ENCODE data around the gene MORN3. TPM values are rescaled to one million over a fixed set of nuclear protein-coding genes. Genes with fewer than 3 reads are reported as not detected.
A peak's percentile ranks its signal among the peaks of the same experiment; 100 is the strongest.

Gene MORN3
- total and polyA plus RNA-seq, 9 of the 15 experiments (the other 6 are each of a cell fraction or from before 2014, with no cell fraction given), result 0.09 to 0.27 (median 0.20) TPM

- TF ChIP-seq, protein P1, sequence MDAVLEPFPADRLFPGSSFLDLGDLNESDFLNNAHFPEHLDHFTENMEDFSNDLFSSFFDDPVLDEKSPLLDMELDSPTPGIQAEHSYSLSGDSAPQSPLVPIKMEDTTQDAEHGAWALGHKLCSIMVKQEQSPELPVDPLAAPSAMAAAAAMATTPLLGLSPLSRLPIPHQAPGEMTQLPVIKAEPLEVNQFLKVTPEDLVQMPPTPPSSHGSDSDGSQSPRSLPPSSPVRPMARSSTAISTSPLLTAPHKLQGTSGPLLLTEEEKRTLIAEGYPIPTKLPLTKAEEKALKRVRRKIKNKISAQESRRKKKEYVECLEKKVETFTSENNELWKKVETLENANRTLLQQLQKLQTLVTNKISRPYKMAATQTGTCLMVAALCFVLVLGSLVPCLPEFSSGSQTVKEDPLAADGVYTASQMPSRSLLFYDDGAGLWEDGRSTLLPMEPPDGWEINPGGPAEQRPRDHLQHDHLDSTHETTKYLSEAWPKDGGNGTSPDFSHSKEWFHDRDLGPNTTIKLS (IDR thresholded peaks at IDR 0.05; ENCODE audit: borderline replicate concordance, low read depth), result peak; percentile 61; the same call in 1 of the 2 replicates
- TF ChIP-seq, protein P2, sequence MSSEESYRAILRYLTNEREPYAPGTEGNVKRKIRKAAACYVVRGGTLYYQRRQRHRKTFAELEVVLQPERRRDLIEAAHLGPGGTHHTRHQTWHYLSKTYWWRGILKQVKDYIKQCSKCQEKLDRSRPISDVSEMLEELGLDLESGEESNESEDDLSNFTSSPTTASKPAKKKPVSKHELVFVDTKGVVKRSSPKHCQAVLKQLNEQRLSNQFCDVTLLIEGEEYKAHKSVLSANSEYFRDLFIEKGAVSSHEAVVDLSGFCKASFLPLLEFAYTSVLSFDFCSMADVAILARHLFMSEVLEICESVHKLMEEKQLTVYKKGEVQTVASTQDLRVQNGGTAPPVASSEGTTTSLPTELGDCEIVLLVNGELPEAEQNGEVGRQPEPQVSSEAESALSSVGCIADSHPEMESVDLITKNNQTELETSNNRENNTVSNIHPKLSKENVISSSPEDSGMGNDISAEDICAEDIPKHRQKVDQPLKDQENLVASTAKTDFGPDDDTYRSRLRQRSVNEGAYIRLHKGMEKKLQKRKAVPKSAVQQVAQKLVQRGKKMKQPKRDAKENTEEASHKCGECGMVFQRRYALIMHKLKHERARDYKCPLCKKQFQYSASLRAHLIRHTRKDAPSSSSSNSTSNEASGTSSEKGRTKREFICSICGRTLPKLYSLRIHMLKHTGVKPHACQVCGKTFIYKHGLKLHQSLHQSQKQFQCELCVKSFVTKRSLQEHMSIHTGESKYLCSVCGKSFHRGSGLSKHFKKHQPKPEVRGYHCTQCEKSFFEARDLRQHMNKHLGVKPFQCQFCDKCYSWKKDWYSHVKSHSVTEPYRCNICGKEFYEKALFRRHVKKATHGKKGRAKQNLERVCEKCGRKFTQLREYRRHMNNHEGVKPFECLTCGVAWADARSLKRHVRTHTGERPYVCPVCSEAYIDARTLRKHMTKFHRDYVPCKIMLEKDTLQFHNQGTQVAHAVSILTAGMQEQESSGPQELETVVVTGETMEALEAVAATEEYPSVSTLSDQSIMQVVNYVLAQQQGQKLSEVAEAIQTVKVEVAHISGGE (CRISPR knock-in tag; IDR thresholded peaks at IDR 0.05), result peak in 1 of 3 experiments; percentile 86; a peak in 2 of 6 replicates
- no peak for TF ChIP-seq SETDB1 (IDR thresholded peaks at IDR 0.05; ENCODE audit: low read length)
- TF ChIP-seq ZNF77 (CRISPR knock-in tag; IDR thresholded peaks at IDR 0.05), result no peak
- TF ChIP-seq, protein P3, sequence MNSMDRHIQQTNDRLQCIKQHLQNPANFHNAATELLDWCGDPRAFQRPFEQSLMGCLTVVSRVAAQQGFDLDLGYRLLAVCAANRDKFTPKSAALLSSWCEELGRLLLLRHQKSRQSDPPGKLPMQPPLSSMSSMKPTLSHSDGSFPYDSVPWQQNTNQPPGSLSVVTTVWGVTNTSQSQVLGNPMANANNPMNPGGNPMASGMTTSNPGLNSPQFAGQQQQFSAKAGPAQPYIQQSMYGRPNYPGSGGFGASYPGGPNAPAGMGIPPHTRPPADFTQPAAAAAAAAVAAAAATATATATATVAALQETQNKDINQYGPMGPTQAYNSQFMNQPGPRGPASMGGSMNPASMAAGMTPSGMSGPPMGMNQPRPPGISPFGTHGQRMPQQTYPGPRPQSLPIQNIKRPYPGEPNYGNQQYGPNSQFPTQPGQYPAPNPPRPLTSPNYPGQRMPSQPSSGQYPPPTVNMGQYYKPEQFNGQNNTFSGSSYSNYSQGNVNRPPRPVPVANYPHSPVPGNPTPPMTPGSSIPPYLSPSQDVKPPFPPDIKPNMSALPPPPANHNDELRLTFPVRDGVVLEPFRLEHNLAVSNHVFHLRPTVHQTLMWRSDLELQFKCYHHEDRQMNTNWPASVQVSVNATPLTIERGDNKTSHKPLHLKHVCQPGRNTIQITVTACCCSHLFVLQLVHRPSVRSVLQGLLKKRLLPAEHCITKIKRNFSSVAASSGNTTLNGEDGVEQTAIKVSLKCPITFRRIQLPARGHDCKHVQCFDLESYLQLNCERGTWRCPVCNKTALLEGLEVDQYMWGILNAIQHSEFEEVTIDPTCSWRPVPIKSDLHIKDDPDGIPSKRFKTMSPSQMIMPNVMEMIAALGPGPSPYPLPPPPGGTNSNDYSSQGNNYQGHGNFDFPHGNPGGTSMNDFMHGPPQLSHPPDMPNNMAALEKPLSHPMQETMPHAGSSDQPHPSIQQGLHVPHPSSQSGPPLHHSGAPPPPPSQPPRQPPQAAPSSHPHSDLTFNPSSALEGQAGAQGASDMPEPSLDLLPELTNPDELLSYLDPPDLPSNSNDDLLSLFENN (IDR thresholded peaks at IDR 0.05; ENCODE audit: low read depth in 2 of 2, low read length in 2 of 2), result no peak
- TF ChIP-seq, protein P4, sequence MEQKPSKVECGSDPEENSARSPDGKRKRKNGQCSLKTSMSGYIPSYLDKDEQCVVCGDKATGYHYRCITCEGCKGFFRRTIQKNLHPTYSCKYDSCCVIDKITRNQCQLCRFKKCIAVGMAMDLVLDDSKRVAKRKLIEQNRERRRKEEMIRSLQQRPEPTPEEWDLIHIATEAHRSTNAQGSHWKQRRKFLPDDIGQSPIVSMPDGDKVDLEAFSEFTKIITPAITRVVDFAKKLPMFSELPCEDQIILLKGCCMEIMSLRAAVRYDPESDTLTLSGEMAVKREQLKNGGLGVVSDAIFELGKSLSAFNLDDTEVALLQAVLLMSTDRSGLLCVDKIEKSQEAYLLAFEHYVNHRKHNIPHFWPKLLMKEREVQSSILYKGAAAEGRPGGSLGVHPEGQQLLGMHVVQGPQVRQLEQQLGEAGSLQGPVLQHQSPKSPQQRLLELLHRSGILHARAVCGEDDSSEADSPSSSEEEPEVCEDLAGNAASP (IDR thresholded peaks at IDR 0.05), result no peak
- no peak for TF ChIP-seq ELK1 (CRISPR knock-in tag; IDR thresholded peaks at IDR 0.05)
- no peak for TF ChIP-seq NCOA2 (IDR thresholded peaks at IDR 0.05; ENCODE audit: partially characterized antibody in 2 of 2)
- peak; percentile 38; the same call in 1 of the 2 replicates for TF ChIP-seq MITF (IDR thresholded peaks at IDR 0.05)
- TF ChIP-seq CREB1 (IDR thresholded peaks at IDR 0.05), result no peak; the same call in 1 of the 2 replicates
- TF ChIP-seq CREB1 (CRISPR knock-in tag; IDR thresholded peaks at IDR 0.05), result peak; percentile 67; the same call in 1 of the 2 replicates
- TF ChIP-seq OTX1 (CRISPR knock-in tag; IDR thresholded peaks at IDR 0.05), result 0 out of 2 replicates have a peak, but pooled peaks have one; percentile 19
- TF ChIP-seq SUPT5H (IDR thresholded peaks at IDR 0.05), result 0 out of 2 replicates have a peak, but pooled peaks have one; percentile 50
Measured at GRCh38 chr12:121626087-121626852, 43.2 kb downstream of the MORN3 start, which contains the start of gene ORAI1 (continued).
